OCI-LY3 (cell line): ENCODE results near the gene SEMA3G.

ENCODE experiments used
- H2AFZ ChIP-seq: fragments of 200-600, 300-600 bp; shearing (Covaris generic); 2 replicates; pipeline ENCODE4 v1.6.0; 2014; ENCODE audit warnings: antibody characterized with exemption, low read depth, low read length
- H3K27ac ChIP-seq: fragments of 200-600, 300-600 bp; sonication (generic); 2 replicates; pipeline ENCODE4 v1.5.1; 2014; ENCODE audit warnings: mild to moderate bottlenecking, low read length, moderate library complexity, mixed read lengths
- H3K27me3 ChIP-seq: fragments of 200-600, 300-600 bp; sonication (generic); 2 replicates; pipeline ENCODE4 v1.6.1; 2014; ENCODE audit warnings: low read depth, low read length, mixed read lengths
- H3K36me3 ChIP-seq: fragments of 200-600, 300-600 bp; sonication (generic); replicated peaks from 2 replicates; pipeline ENCODE3; 2014; ENCODE audit warnings: low read depth, low read length, mixed read lengths
- H3K4me1 ChIP-seq: fragments of 300-600, 200-600 bp; sonication (generic); 2 replicates; pipeline ENCODE4 v1.6.1; 2014; ENCODE audit warnings: low read length, mixed read lengths
- H3K4me2 ChIP-seq: fragments of 200-600, 300-600 bp; sonication (generic); 2 replicates; pipeline ENCODE4 v1.6.1; 2014; ENCODE audit warnings: low read length, mixed read lengths
- H3K4me3 ChIP-seq: fragments of 300-600, 200-600 bp; sonication (generic); 2 replicates; pipeline ENCODE4 v1.5.1; 2014; ENCODE audit warnings: antibody characterized with exemption, mild to moderate bottlenecking, low read length, moderate library complexity
- H3K79me2 ChIP-seq: fragments of 300-600, 200-600 bp; shearing (Covaris generic); 2 replicates; pipeline ENCODE4 v1.6.1; 2014; ENCODE audit warnings: mild to moderate bottlenecking, low read length, mixed read lengths
- H3K9ac ChIP-seq: fragments of 300-600, 200-600 bp; shearing (Covaris generic); 2 replicates; pipeline ENCODE4 v1.6.0; 2014; ENCODE audit warnings: mild to moderate bottlenecking, low read length, moderate library complexity
- H3K9me3 ChIP-seq: fragments of 200-600, 300-600 bp; shearing (Covaris generic); 2 replicates; pipeline ENCODE4 v1.6.1; 2014; ENCODE audit warnings: low read length, mixed read lengths; ENCODE audit not compliant: insufficient read depth
- H4K20me1 ChIP-seq: fragments of 200-600, 300-600 bp; sonication (generic); 2 replicates; pipeline ENCODE4 v1.6.1; 2016; ENCODE audit warnings: low read length, mixed read lengths; ENCODE audit not compliant: insufficient read depth
- EZH2phosphoT487 ChIP-seq: fragments of 200-600 bp; shearing (Covaris generic); IDR thresholded peaks from 2 replicates; pipeline ENCODE4 v1.6.1; 2018; ENCODE audit warnings: antibody characterized with exemption, mixed run types, low read depth
- TF ChIP-seq, protein P1 (sequence below): fragments of 200-600, 300-600 bp; sonication (generic); IDR thresholded peaks from 2 replicates; pipeline ENCODE4 v1.5.1; 2014; ENCODE audit warnings: antibody characterized with exemption, low read length, low read depth

Gene SEMA3G

GRCh38 chr3:52392216-52392930 is 52.5 kb downstream of the SEMA3G start:
- Histone ChIP-seq H3K9me3 (no peaks in the 10 kb centered on the region), H3K4me1 (peaks cover 4% of the 10 kb centered on the region; the same call in 1 of the 2 replicates), H3K27ac (no peak overlapping the region), H3K79me2 (no peaks in the 10 kb centered on the region), H3K36me3 (no peaks in the 10 kb centered on the region), H2AFZ (no peak overlapping the region), H4K20me1 (no peaks in the 10 kb centered on the region), H3K4me2 (no peak overlapping the region), H3K4me3 (no peak overlapping the region), H3K9ac (no peak overlapping the region), H3K27me3 (no peaks in the 10 kb centered on the region)
- TF ChIP-seq, protein P1, sequence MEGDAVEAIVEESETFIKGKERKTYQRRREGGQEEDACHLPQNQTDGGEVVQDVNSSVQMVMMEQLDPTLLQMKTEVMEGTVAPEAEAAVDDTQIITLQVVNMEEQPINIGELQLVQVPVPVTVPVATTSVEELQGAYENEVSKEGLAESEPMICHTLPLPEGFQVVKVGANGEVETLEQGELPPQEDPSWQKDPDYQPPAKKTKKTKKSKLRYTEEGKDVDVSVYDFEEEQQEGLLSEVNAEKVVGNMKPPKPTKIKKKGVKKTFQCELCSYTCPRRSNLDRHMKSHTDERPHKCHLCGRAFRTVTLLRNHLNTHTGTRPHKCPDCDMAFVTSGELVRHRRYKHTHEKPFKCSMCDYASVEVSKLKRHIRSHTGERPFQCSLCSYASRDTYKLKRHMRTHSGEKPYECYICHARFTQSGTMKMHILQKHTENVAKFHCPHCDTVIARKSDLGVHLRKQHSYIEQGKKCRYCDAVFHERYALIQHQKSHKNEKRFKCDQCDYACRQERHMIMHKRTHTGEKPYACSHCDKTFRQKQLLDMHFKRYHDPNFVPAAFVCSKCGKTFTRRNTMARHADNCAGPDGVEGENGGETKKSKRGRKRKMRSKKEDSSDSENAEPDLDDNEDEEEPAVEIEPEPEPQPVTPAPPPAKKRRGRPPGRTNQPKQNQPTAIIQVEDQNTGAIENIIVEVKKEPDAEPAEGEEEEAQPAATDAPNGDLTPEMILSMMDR: no peak
- no peak for TF ChIP-seq EZH2phosphoT487

DNA sequence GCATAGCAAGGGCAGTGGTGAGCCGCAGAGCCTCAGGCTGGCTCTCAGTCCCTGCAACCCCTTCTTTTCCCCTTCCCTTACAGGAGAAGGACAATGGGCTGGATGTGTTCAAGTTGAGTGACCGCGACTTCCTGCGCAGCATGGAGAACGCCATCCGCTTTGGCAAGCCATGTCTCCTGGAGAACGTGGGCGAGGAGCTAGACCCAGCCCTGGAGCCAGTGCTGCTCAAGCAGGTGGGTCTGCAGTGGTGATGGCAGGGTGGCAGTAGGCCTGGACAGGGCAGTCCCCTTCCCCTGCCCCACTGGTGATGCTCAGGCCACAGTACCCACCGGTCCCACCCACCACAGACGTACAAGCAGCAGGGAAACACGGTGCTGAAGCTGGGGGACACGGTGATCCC is 53.8 kb downstream of the SEMA3G start:
- Histone ChIP-seq H4K20me1 (no peaks in the 10 kb centered on the region), H2AFZ (no peak overlapping the region), H3K36me3 (no peaks in the 10 kb centered on the region), H3K27ac (no peak overlapping the region), H3K9ac (no peak overlapping the region), H3K79me2 (no peaks in the 10 kb centered on the region), H3K4me3 (no peak overlapping the region), H3K4me1 (peaks cover 4% of the 10 kb centered on the region; the same call in 1 of the 2 replicates), H3K9me3 (no peaks in the 10 kb centered on the region), H3K4me2 (no peak overlapping the region), H3K27me3 (no peaks in the 10 kb centered on the region)
- TF ChIP-seq EZH2phosphoT487: no peak
- TF ChIP-seq, protein P1: no peak

DNA sequence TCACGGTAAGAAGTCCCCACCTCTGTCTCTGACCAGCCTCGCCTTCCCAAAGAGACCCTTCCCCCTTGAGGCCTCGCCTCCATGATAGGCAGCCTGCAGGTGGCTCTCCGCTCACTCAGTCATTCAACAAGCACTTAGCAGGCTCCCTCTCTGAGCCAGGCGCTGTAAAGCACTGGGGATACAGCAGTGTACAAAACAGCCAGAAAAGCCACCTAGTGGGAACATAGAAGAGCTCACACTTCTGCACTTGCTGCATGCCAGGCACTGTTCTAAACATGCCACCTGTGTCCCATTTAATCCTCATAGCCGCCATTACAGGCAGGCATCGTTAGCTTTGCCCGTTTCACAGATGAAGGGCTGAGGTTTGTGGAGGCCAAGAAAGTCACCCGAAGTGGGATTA is 56.0 kb downstream of the SEMA3G start:
- no peak overlapping the region for H3K9ac ChIP-seq
- H3K27me3 ChIP-seq: no peaks in the 10 kb centered on the region
- TF ChIP-seq EZH2phosphoT487: no peak
- TF ChIP-seq, protein P1: peak; percentile 27
- no peaks in the 10 kb centered on the region for H3K36me3 ChIP-seq
- H3K27ac ChIP-seq: no peak overlapping the region
- H3K9me3 ChIP-seq: no peaks in the 10 kb centered on the region
- no peaks in the 10 kb centered on the region for H4K20me1 ChIP-seq
- no peak overlapping the region for H3K4me3 ChIP-seq
- no peak overlapping the region for H2AFZ ChIP-seq
- no peaks in the 10 kb centered on the region for H3K79me2 ChIP-seq
- peaks cover 4% of the 10 kb centered on the region; the same call in 1 of the 2 replicates for H3K4me1 ChIP-seq
- H3K4me2 ChIP-seq: no peak overlapping the region

DNA sequence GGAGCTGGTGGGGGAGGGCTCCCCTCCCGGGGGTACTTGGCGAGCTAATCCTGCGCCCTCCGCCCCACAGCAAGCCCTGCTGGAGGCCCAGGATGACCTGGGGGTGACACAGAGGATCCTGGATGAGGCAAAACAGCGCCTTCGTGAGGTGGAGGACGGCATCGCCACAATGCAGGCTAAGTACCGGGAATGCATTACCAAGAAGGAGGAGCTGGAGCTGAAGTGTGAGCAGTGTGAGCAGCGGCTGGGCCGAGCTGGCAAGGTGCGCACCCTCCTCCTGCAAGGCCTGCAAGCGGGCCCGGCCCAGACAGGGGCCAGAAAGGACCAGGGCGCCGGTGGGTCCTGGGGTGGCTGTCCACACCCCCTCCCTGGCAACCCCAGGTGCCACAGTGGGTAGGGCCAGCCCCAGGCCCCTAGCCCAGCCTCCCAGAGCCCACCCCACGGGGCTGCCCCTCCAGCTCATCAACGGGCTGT is 56.5 kb downstream of the SEMA3G start:
- H3K4me3 ChIP-seq: no peak overlapping the region
- H2AFZ ChIP-seq: no peak overlapping the region
- H3K4me1 ChIP-seq: peaks cover 4% of the 10 kb centered on the region; the same call in 1 of the 2 replicates
- no peaks in the 10 kb centered on the region for H4K20me1 ChIP-seq
- no peaks in the 10 kb centered on the region for H3K27me3 ChIP-seq
- H3K9ac ChIP-seq: no peak overlapping the region
- no peak overlapping the region for H3K27ac ChIP-seq
- TF ChIP-seq, protein P1: no peak
- H3K36me3 ChIP-seq: no peaks in the 10 kb centered on the region
- H3K4me2 ChIP-seq: no peak overlapping the region
- H3K9me3 ChIP-seq: no peaks in the 10 kb centered on the region
- H3K79me2 ChIP-seq: no peaks in the 10 kb centered on the region
